ENCODE results near the gene TREH.

DNA sequence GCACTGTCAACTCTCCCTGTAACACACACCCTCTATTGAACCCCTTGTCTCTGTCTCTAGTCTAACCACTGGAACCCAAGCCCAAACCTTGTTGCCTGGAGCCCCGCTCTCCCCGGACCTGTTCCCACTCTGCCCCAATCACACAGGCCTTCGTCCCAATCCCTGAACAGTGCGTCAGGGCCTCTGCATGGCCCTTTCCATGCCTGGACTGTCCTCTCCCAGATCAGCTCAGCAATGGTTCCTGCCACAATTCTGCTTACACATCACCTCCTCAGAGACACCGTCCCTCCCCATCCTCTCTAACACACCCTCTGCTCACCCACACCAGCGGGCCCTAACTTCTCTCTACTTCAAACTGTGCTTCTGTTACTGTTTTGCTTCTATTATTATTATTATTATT lies 1.5 kb downstream of the TREH start:
- TF ChIP-seq POLR2A (IDR thresholded peaks at IDR 0.05; ENCODE audit: borderline replicate concordance, extremely low read depth, insufficient read depth, insufficient read length): no peak
- no peak for TF ChIP-seq RAD21 (IDR thresholded peaks at IDR 0.05; ENCODE audit: low read depth)
- TF ChIP-seq, protein P1, sequence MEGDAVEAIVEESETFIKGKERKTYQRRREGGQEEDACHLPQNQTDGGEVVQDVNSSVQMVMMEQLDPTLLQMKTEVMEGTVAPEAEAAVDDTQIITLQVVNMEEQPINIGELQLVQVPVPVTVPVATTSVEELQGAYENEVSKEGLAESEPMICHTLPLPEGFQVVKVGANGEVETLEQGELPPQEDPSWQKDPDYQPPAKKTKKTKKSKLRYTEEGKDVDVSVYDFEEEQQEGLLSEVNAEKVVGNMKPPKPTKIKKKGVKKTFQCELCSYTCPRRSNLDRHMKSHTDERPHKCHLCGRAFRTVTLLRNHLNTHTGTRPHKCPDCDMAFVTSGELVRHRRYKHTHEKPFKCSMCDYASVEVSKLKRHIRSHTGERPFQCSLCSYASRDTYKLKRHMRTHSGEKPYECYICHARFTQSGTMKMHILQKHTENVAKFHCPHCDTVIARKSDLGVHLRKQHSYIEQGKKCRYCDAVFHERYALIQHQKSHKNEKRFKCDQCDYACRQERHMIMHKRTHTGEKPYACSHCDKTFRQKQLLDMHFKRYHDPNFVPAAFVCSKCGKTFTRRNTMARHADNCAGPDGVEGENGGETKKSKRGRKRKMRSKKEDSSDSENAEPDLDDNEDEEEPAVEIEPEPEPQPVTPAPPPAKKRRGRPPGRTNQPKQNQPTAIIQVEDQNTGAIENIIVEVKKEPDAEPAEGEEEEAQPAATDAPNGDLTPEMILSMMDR (IDR thresholded peaks at IDR 0.05 in 2 of 3, conservative IDR thresholded peaks at IDR 0.05 in 1 of 3; ENCODE audit: borderline replicate concordance in 1 of 3, insufficient read depth in 1 of 3, low read depth in 2 of 3, low read length in 2 of 3): no peak
- no peak for TF ChIP-seq CEBPB (IDR thresholded peaks at IDR 0.05; ENCODE audit: low read depth)
